Activated CD4-positive, alpha-beta T cell treated with anti-CD3 and anti-CD28 coated beads, Interleukin-2, Interleukin-6, amounts not matched to agents 100 ng/mL and 50 ng/mL, durations not matched to agents 16 hours and 8 hours (primary cell): ENCODE data around the gene POU4F3.

Source experiments
- DNase-seq: peaks from one replicate; pipeline ENCODE4 v3.0.0-alpha.2; 2020

Gene POU4F3

DNA sequence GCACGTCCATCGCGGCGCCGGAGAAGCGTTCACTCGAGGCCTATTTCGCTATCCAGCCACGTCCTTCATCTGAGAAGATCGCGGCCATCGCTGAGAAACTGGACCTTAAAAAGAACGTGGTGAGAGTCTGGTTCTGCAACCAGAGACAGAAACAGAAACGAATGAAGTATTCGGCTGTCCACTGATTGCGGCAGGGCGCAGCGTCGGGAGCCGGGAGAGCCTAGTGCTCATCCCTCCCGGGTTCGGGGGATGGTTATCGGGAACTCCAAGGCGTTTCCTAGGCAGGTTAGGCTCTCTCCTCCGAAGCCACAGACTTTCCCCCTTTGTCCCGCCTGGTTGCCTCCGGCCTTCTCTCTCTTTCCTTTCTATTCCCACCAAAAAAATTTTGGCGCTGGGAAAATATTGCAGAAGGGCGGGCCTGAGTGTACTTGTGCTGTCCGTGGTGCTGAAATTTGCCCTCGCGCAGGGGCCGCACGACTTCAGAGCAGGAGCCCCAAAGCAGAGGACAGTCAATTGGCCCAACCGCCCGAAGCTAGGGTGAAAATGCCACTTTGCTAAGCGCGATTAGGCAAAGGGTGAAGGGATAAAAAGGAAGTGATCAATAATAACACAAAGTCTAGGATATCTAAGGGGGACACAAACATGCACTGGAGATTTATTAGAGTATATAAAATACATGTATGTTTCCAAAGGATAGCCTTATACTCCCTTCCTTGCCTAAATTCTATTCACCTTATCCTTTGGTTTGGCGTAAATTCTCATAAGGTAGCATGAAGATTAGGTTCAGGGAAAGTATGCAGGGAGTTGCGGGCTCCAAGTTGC lies 1.8 kb downstream of the POU4F3 start:
- peak; percentile 34 for DNase-seq

DNA sequence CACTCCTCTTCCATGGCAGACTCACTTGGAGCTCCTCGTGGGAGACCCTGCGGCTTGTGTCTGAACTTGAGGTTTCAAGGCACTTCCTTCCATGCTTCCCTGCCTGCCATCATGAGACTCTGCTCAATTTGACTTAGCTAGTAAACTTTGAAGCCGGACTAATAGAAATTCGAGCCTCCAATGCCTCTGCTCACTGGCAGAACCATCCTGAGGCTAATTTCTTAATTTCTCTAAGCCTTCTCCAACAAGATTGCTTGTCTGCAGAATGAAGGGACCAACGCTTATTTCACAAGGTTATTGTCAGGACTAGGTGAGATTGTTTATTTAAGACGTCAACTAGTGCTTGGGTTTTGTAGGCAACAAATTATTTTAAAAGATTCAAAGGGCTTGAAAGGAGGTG lies 3.2 kb downstream of the POU4F3 start:
- DNase-seq, result no peak

- no peak for DNase-seq
These were observed 3.9 kb downstream of the POU4F3 start for GRCh38 chr5:146342519-146342881.

GRCh38 chr5:146342882-146343865 lies 4.5 kb downstream of the POU4F3 start:
- no peak for DNase-seq

GRCh38 chr5:146344155-146345118 lies 5.8 kb downstream of the POU4F3 start:
- DNase-seq, result no peak

GRCh38 chr5:146345240-146345577 lies 6.6 kb downstream of the POU4F3 start:
- no peak for DNase-seq

DNA sequence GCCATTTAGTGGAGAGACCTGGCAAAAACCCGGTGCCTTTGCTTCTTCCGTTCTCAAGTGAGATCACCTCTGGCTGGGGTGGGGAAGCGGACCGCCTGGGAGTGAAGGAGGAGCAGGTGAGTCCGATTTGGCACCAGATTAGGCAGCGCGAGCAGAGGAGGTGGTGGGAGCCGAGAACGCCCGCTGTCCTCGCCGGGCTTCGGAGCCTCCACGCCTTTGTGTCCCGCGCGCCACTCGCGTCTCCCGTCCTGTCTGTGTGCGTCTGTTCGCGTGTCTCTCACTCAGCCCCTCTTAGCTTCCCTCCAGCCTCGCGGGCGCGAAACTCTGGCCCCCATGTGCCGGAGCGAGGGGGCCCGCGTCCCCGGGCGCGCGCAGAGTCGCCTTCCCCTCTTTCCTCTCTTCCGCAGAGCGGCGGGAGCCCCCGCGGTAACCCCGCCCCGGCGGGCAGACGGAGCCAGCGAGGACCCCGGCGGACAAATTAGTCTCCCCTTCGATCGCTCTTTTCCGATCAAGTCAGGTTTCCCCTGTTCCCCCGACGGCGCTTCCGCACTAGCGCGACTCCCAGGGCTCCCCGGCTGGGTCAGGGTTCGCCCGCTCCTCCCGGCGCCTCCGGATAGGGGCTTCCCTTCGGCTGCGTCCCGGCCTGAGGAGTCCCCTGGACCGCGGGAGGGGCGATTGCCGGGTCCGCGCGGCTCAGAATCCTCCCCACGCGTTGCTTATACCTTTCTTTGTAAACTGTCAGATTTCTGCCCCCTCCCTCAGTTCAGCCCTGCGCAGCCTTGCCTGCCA lies 7.1 kb downstream of the POU4F3 start:
- no peak for DNase-seq

DNA sequence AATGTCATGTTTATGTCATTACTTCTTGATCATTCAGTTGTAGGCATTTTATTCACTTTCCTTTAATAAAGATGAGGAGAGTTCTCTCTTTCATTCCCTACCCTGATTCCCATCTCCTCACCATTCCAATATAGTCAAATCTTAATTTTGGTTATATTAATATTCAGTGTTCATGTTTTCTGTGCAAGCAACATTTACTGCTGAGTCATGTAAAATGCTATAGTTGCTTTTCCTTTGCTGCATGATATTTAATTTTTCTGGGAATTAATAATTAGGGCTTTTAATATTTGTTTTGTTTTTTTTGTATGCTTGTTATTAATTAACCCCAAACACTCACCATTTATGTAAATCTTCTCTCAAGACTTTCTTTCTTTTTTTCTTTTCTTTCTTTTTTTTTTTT lies 18.5 kb downstream of the POU4F3 start:
- DNase-seq, result no peak

- DNase-seq, result no peak
These were observed 21.2 kb downstream of the POU4F3 start for GRCh38 chr5:146359836-146360235.

DNA sequence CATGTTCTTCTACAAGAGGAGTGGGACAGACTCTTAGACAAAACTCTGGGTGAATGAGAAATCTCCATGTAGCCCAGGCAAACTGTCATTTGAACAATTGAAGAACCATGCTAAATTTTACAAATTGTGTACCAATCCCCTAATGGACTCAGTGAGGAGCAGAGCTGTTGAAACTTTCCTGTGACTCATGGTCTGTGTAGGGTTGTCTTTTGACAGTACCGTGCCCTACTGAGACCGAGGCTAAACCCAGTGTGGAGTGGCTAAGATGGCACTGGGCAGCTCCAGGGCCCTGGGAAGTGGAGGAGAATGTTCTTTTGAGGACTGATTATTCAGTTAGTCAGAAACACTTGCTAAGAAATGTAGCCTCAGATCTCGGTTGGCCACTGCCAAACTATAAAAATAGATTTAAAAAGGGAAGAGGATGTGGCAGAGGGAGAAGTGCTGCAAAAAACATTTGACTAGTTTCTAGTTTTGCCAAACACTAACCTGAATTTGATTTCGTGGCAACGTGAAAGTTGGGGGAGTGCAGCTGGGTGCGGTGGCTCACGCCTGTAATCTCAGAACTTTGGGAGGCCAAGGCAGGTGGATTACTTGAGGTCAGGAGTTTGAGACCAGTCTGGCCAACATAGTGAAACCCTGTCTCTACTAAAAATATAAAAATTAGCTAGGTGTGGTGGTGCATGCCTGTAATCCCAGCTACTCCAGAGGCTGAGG lies 24.7 kb downstream of the POU4F3 start:
- DNase-seq, result no peak

DNA sequence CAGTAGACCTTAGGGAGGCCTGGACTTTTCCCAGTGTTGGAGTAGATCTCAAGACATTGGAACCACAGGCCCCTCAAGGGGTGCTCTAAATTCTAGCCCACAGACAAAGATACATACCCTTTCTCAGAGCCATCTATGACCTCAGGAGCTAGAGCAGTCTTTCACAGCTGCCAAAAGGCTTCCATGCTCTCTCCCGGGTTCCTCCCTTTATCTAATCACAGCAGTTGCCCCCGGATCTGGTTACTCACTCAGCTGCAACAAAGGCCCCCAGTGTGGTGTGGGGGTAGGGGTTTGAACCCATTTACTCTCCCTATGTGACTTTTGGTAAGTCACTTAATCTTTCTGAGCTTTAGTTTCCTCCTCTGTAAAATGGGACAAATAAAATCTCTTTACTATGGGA lies 27.0 kb downstream of the POU4F3 start:
- no peak for DNase-seq

DNA sequence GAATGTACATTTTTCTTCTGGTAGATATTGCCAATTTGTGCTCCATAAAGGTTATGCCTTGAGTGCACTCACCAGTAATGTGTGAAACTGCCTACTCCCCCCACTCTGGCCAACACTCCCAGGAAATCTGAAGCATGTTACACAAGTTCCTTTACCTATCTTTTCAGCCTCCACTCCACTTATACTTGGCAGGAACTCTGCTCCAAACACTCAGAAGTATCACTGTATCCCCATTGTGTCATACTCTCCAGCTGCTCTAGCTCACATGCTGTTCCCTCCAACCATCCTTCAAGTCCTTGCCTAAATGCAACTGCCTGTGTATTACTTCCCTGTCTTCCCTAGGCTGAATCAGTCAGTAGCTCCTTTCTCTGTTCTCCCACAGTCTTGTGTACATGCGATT lies 28.3 kb downstream of the POU4F3 start:
- DNase-seq, result no peak

DNA sequence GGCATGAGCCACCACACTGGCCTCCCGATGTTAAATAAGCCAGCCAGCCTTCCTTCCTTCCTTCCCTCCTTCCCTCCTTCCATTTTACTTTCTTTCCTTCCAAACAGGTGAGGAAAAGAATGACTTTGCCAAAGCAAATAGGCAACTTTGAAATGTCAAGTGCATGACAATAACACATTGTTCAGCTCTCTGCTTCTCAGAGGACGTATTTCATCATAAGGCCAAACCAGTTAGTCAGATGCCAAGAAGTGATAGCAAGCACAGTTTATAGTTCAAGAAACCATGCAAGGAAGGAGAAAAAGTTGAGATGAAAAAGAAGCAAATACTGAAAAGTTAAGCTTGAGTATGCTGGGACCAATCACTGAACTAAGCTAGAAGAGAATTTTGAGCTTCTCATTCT lies 29.5 kb downstream of the POU4F3 start:
- DNase-seq, result no peak

GRCh38 chr5:146369691-146370090 lies 31.1 kb downstream of the POU4F3 start:
- no peak for DNase-seq

- DNase-seq, result no peak
These were observed 38.2 kb downstream of the POU4F3 start for GRCh38 chr5:146376821-146377220.

GRCh38 chr5:146378986-146379385 lies 40.3 kb downstream of the POU4F3 start:
- DNase-seq, result no peak

DNA sequence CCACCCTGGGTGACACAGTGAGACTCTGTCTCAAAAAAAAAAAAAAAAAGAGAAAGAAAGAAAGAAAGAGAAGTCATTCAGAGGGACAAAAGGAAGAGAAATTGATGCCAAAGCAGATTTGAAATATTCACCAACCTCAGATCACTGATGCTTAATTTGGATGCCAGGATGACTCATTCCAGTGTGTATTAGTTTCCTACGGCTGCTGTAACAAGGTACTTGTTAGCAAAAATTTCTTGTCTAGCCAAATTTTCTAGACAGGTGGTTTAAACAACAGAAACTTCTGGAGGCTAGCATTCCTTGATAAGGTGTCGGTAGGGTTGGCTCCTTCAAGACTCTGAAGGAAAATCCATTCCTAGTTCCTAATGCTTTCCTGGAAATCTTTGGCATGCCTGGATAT lies 42.1 kb downstream of the POU4F3 start:
- no peak for DNase-seq

DNA sequence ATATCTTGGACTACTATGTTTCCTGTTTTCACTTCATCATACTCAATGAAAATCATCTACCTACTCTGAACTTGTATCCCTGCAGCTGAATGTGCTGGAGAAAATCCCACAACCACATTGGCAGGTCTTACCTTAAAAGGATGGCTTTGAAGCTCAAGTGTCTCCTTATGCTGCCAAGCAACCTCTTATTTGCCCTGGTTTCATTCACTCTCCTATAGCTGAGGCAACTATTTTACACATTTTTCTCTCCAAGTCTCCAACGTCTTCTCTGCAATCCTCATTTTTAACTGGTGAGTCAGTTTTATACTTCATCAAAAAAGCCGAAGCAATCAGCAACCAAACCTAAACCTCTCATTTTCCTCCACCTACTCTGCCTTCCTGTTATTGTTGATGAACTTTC lies 49.7 kb downstream of the POU4F3 start:
- DNase-seq, result no peak

DNA sequence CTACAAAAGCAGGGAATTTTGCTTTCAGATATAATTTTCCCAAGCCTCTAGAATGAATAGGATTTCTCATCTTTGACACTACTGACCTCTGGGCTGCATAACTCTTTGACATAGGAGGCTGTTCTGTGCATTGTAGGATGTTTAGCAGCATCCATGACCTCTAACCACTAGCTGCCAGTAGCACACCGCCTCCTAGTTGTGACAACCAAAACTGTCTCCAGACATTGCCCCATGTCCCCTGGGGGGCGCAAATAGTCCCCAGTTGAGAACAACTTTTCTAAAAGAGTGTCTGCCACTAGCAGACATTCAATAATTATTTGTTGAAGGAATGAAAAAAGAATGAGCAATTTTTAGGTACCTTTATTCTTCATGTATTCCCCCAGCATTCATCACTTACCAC lies 51.8 kb downstream of the POU4F3 start:
- no peak for DNase-seq
